Nephron progenitor cell (in vitro differentiated cells): ENCODE measurements around the gene POFUT1.
"Not testable (repeated sequence)": the region's sequence is repeated elsewhere in the genome, so short reads cannot be mapped to it uniquely, and the experiment has no call there.

Experiments used
- DNase-seq: peaks from one replicate; pipeline ENCODE4 v3.0.0; 2021
- H3K27ac Mint-ChIP-seq: 2 replicates; pipeline ENCODE4 v1.8.0; 2021; ENCODE audit warnings: mild to moderate bottlenecking, moderate library complexity, mixed read lengths
- H3K27me3 Mint-ChIP-seq: 2 replicates; pipeline ENCODE4 v1.8.0; 2021; ENCODE audit warnings: mild to moderate bottlenecking, low read depth, mixed read lengths; ENCODE audit not compliant: poor library complexity
- H3K36me3 Mint-ChIP-seq: 2 replicates; pipeline ENCODE4 v1.8.0; 2021; ENCODE audit warnings: low read depth, mixed read lengths
- H3K4me1 Mint-ChIP-seq: 2 replicates; pipeline ENCODE4 v1.8.0; 2021; ENCODE audit warnings: mixed read lengths
- H3K4me3 Mint-ChIP-seq: 2 replicates; pipeline ENCODE4 v1.8.0; 2021; ENCODE audit warnings: mild to moderate bottlenecking, moderate library complexity, mixed read lengths
- H3K9me3 Mint-ChIP-seq: 2 replicates; pipeline ENCODE4 v1.8.0; 2021; ENCODE audit warnings: mild to moderate bottlenecking, moderate library complexity, mixed read lengths
- CTCF ChIP-seq: fragments of 200-600 bp; sonication (generic); IDR thresholded peaks from 2 replicates; pipeline ENCODE4 v1.5.0; 2021; ENCODE audit warnings: antibody characterized with exemption

The POFUT1 gene

GRCh38 chr20:32190616-32191415 is 16.9 kb upstream of the POFUT1 start:
- Mint-ChIP-seq H3K27ac (peak overlapping the region; percentile 72), H3K36me3 (peaks cover 39% of the 10 kb centered on the region), H3K4me3 (peak overlapping the region; percentile 83), H3K4me1 (peaks cover 58% of the 10 kb centered on the region), H3K27me3 (peaks cover 6% of the 10 kb centered on the region), H3K9me3 (no peaks in the 10 kb centered on the region)
- TF ChIP-seq CTCF: no peak
- DNase-seq: no peak

- Mint-ChIP-seq H3K4me1 (peaks cover 61% of the 10 kb centered on the region), H3K27ac (peak overlapping the region; percentile 72), H3K36me3 (peaks cover 44% of the 10 kb centered on the region), H3K9me3 (no peaks in the 10 kb centered on the region), H3K27me3 (peaks cover 6% of the 10 kb centered on the region), H3K4me3 (peak overlapping the region; percentile 83)
- DNase-seq: no peak
- no peak for TF ChIP-seq CTCF
Measured at GRCh38 chr20:32191422-32191821, 16.3 kb upstream of the POFUT1 start.

- Mint-ChIP-seq H3K9me3 (no peaks in the 10 kb centered on the region), H3K4me1 (peaks cover 61% of the 10 kb centered on the region), H3K27ac (peak overlapping the region; percentile 72), H3K36me3 (peaks cover 46% of the 10 kb centered on the region), H3K4me3 (no peak overlapping the region), H3K27me3 (peaks cover 6% of the 10 kb centered on the region)
- no peak for TF ChIP-seq CTCF
- DNase-seq: no peak
Measured at GRCh38 chr20:32191873-32192272, 15.8 kb upstream of the POFUT1 start.

GRCh38 chr20:32192698-32193097 is 15.0 kb upstream of the POFUT1 start:
- H3K4me3 Mint-ChIP-seq: no peak overlapping the region
- TF ChIP-seq CTCF: no peak
- peaks cover 6% of the 10 kb centered on the region for H3K27me3 Mint-ChIP-seq
- H3K9me3 Mint-ChIP-seq: no peaks in the 10 kb centered on the region
- peaks cover 60% of the 10 kb centered on the region for H3K4me1 Mint-ChIP-seq
- no peak for DNase-seq
- peak overlapping the region; percentile 65 for H3K27ac Mint-ChIP-seq
- peaks cover 51% of the 10 kb centered on the region for H3K36me3 Mint-ChIP-seq

GRCh38 chr20:32193336-32193735 is 14.3 kb upstream of the POFUT1 start:
- Mint-ChIP-seq H3K4me1 (peaks cover 54% of the 10 kb centered on the region), H3K27ac (peak overlapping the region; percentile 59), H3K36me3 (peaks cover 52% of the 10 kb centered on the region)
- H3K9me3 Mint-ChIP-seq, H3K27me3 Mint-ChIP-seq, DNase-seq, H3K4me3 Mint-ChIP-seq: not testable (repeated sequence)

- Mint-ChIP-seq H3K4me3 (no peak overlapping the region), H3K27ac (peak overlapping the region; percentile 3), H3K27me3 (peaks cover 6% of the 10 kb centered on the region), H3K4me1 (peaks cover 47% of the 10 kb centered on the region), H3K9me3 (no peaks in the 10 kb centered on the region), H3K36me3 (peaks cover 51% of the 10 kb centered on the region)
- DNase-seq: no peak
- no peak for TF ChIP-seq CTCF
Measured at GRCh38 chr20:32193996-32194395, 13.7 kb upstream of the POFUT1 start.
